Activated CD4-positive, alpha-beta T cell treated with anti-CD3 and anti-CD28 coated beads for 24 hours (primary cell): ENCODE data around the gene OR1K1.
"Not testable (repeated sequence)": the region's sequence is repeated elsewhere in the genome, so short reads cannot be mapped to it uniquely, and the experiment has no call there.

Experiments
- DNase-seq, 2 donors: peaks; one replicate each; pipeline ENCODE4 v3.0.0-alpha.2; 2020; ENCODE audit warnings: low read depth in 2 of 2

The OR1K1 gene

GRCh38 chr9:122800066-122801060 is at the start of gene OR1K1:
TSS of gene OR1K1 (plus strand) at chr9:122800123. CDS start at chr9:122800123, 0 bp downstream.
- DNase-seq, result no peak

GRCh38 chr9:122754825-122755224 is 45.1 kb upstream of the OR1K1 start:
- no peak for DNase-seq

- no peak for DNase-seq
Observed at GRCh38 chr9:122767817-122768216, 32.1 kb upstream of the OR1K1 start.

GRCh38 chr9:122777052-122777451 is 22.9 kb upstream of the OR1K1 start:
- DNase-seq, result no peak

- DNase-seq, result no peak
Observed at GRCh38 chr9:122777935-122778627, 21.8 kb upstream of the OR1K1 start.

- no peak for DNase-seq
Observed at GRCh38 chr9:122779181-122779580, 20.7 kb upstream of the OR1K1 start.

- no peak for DNase-seq
Observed at GRCh38 chr9:122780026-122780425, 19.9 kb upstream of the OR1K1 start.

- DNase-seq, result no peak
Observed at GRCh38 chr9:122781671-122782070, 18.3 kb upstream of the OR1K1 start.

- no peak for DNase-seq
Observed at GRCh38 chr9:122785269-122785668, 14.7 kb upstream of the OR1K1 start.

- no peak for DNase-seq
Observed at GRCh38 chr9:122786338-122786737, 13.6 kb upstream of the OR1K1 start.

- no peak for DNase-seq
Observed at GRCh38 chr9:122788831-122789230, 11.1 kb upstream of the OR1K1 start, which contains the start of gene OR5C1. TSS of gene OR5C1 (plus strand) at chr9:122788933. CDS start at chr9:122788933, 0 bp downstream.

- no peak for DNase-seq
Observed at GRCh38 chr9:122789256-122790046, 10.5 kb upstream of the OR1K1 start.

GRCh38 chr9:122791872-122792669 is 7.9 kb upstream of the OR1K1 start:
- no peak for DNase-seq

GRCh38 chr9:122797316-122798063 is 2.4 kb upstream of the OR1K1 start:
- no peak for DNase-seq

GRCh38 chr9:122806661-122807060 is 6.7 kb downstream of the OR1K1 start:
- no peak for DNase-seq

GRCh38 chr9:122807271-122807900 is 7.5 kb downstream of the OR1K1 start:
- peak in 1 of 2 donors; percentile 23 for DNase-seq

GRCh38 chr9:122808141-122808540 is 8.2 kb downstream of the OR1K1 start:
- no peak for DNase-seq

- DNase-seq, result not testable (repeated sequence)
Observed at GRCh38 chr9:122809261-122809660, 9.3 kb downstream of the OR1K1 start.

GRCh38 chr9:122810306-122810946 is 10.5 kb downstream of the OR1K1 start:
- peak; percentile 66 to 68 for DNase-seq
